Measurements from ENCODE around the gene TP63.

- TF ChIP-seq MXI1 (conservative IDR thresholded peaks at IDR 0.05; ENCODE audit: poor library complexity, severe bottlenecking) (no peak), CTCF (IDR thresholded peaks at IDR 0.05; ENCODE audit: poor library complexity, severe bottlenecking) (no peak)
Observed at GRCh38 chr3:189911001-189911400, 279.8 kb downstream of the TP63 start.
